GM13977 (cell line): ENCODE measurements around the gene CUEDC1.

Source experiments
- DNase-seq: peaks from one replicate; pipeline ENCODE4 v3.0.0; 2012; ENCODE audit warnings: low spot score
- in situ Hi-C: fragments of 300-500 bp; cut with MboI; formaldehyde crosslinking; loops from one replicate; pipeline ENCODE4 v1.12.0; 2022; ENCODE audit warnings: low sequenced_read_pairs, low pct_unique_long_range_greater_than_20kb, mixed read lengths, inconsistent platforms; ENCODE audit not compliant: unreplicated experiment
- TF ChIP-seq, protein P1 (sequence below): IDR thresholded peaks from 2 replicates; pipeline ENCODE4 v1.5.1; 2012; ENCODE audit warnings: mild to moderate bottlenecking, control low read depth; ENCODE audit not compliant: insufficient read depth; ENCODE audit errors: extremely low read depth, missing control alignments

The CUEDC1 gene

GRCh38 chr17:57886020-57886419 lies 69.2 kb downstream of the CUEDC1 start:
- TF ChIP-seq, protein P1, sequence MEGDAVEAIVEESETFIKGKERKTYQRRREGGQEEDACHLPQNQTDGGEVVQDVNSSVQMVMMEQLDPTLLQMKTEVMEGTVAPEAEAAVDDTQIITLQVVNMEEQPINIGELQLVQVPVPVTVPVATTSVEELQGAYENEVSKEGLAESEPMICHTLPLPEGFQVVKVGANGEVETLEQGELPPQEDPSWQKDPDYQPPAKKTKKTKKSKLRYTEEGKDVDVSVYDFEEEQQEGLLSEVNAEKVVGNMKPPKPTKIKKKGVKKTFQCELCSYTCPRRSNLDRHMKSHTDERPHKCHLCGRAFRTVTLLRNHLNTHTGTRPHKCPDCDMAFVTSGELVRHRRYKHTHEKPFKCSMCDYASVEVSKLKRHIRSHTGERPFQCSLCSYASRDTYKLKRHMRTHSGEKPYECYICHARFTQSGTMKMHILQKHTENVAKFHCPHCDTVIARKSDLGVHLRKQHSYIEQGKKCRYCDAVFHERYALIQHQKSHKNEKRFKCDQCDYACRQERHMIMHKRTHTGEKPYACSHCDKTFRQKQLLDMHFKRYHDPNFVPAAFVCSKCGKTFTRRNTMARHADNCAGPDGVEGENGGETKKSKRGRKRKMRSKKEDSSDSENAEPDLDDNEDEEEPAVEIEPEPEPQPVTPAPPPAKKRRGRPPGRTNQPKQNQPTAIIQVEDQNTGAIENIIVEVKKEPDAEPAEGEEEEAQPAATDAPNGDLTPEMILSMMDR = no peak
- in situ Hi-C loops = no loop called here
- DNase-seq = no peak

DNA sequence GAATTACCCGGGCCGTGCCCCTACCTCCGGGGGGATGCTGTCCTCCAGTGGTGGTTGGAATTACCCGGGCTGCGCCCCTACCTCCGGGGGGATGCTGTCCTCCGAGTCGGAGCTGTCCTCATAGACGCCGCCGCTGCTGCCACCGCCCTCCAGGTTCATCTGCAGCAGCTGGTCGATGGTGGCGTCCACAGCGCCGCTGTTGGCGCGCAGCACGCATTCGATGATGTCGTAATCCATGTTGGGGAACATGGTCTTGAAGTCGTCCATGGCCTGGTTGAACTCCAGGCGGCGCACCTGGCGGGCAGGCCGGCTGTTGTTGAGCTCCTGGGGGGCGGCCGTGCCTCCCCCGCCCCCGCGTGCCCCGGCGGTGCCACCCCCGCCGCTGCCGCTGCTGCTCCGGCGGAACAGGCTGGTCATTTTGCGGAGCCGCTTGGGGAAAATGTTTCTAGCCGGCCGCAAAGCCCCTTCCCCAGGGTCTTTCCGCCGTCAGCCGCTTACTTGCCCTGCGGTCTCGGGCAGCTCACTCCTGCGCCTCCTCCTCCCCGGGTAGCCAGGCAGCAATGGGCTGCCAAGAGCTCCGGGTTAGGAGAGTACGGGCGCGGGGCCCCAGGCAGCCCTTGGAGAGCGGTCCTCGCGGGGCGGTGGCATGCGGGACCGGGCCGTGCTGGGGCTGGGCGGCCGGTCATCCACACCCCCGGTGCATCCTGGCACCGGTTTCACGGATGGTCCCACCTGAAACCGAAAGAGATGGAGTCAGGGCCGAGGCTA lies 69.9 kb downstream of the CUEDC1 start:
- in situ Hi-C loops = no loop called here
- TF ChIP-seq, protein P1 = no peak
- no peak for DNase-seq

GRCh38 chr17:57881783-57882351 lies 73.3 kb downstream of the CUEDC1 start:
- DNase-seq = no peak
- TF ChIP-seq, protein P1 = no peak
- in situ Hi-C loops = no loop called here

- TF ChIP-seq, protein P1 = no peak
- in situ Hi-C loops = no loop called here
- no peak for DNase-seq
Observed at GRCh38 chr17:57881143-57881542, 74.1 kb downstream of the CUEDC1 start.

GRCh38 chr17:57880086-57880456 lies 75.1 kb downstream of the CUEDC1 start:
- in situ Hi-C loops = no loop called here
- DNase-seq = no peak
- TF ChIP-seq, protein P1 = no peak

- TF ChIP-seq, protein P1 = no peak
- in situ Hi-C loops = no loop called here
- DNase-seq = no peak
Observed at GRCh38 chr17:57879437-57880085, 75.7 kb downstream of the CUEDC1 start.
